ENCODE data around the gene OCSTAMP. TPM values are rescaled to one million over a fixed set of nuclear protein-coding genes. Genes with fewer than 3 reads are reported as not detected.

The OCSTAMP gene, protein sequence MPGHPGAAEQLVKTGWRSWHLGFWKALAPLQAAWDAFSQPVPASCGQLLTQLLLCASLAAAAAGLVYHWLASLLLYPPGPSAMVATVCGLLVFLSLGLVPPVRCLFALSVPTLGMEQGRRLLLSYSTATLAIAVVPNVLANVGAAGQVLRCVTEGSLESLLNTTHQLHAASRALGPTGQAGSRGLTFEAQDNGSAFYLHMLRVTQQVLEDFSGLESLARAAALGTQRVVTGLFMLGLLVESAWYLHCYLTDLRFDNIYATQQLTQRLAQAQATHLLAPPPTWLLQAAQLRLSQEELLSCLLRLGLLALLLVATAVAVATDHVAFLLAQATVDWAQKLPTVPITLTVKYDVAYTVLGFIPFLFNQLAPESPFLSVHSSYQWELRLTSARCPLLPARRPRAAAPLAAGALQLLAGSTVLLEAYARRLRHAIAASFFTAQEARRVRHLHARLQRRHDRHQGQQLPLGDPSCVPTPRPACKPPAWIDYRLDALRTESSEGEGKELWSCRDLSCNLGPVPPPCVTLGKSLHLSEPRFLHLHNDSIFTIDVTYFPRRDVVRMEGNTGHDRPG
- total RNA-seq: not detected

DNA sequence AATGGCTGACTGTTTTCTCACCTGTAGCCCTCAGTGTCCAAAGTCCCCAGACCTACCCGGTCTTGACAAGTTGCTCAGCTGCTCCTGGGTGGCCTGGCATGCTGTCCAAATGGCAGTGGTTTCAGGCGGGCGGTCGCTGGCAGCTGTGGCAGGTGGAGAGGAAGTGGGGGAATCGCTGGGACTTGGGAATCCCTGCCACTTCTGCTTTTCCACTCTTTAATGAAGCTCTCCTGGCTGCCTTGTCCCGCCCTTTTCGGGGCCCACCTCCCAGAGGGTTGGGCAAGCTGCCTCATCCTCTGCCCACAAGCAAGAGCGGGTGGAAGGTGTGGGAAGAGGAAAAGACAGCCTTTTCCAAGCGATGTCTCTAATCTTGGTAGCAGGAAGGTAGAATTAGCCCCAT, at the start of gene OCSTAMP:
TSS of gene OCSTAMP (minus strand) at position 194 of the 400 bp plus-strand sequence. CDS start at position 100, 94 bp downstream.
- intact Hi-C loops (cut with micrococcal nuclease): loop anchor here (10.0 kb wide), 1 partner anchor 1906 kb away; no protein-coding TSS in a partner anchor
- no peak within 1 kb of the TSS for H3K27ac Mint-ChIP-seq
- no peaks in the 10 kb centered on the region for H3K9me3 Mint-ChIP-seq
- CTCF ChIA-PET: interaction anchor here (0.7 to 1.9 kb wide), 5 partner anchors 17 to 132 kb away, joined by 3 to 5 read pairs (median 4); no protein-coding TSS in a partner anchor
- no peak within 1 kb of the TSS for H3K4me3 Mint-ChIP-seq
- no peaks in the 10 kb centered on the region for H3K36me3 Mint-ChIP-seq (ENCODE audit: low read depth)
- peaks cover 16% of the 10 kb centered on the region for H3K4me1 Mint-ChIP-seq (ENCODE audit: low read depth)
- H3K27me3 Mint-ChIP-seq (ENCODE audit: low read depth): peaks cover 3% of the 10 kb centered on the region
- DNase-seq: no peak

DNA sequence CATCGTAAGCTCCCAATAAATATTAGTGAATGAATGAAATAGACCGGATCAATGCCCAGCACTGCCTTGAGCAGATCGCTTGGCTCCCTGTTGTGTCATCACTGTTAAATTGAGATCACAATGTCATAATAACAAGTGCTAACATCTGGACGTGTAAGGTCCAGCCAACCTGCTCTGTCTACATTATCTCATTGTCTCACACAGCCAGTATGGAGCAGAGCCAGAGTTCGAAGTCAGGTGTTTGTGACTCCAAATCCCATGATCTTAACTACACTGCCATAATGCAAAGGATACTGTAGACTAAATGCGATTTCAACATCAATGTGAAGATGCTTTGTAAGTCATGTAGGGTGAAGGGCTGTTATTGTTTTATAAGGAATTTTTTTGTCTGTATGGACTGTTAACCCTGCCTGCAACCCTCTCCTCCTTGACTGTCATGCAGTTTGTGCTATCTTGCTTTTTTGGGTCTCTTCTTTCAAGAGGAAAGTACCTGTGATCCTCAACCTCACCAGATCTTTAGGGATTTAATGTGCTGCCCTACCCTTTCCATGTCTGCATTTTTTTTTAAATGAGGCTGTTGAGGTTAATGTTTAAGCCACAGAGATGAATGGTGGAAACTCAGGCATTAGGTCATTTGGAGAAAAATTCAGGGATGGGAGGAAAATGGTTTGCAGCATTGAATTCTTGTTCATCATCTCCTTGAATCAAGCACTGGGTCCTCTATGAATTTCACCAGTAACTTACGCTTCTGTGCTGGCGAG, 49.0 kb upstream of the OCSTAMP start:
- H3K4me3 Mint-ChIP-seq: no peak overlapping the region
- intact Hi-C loops (cut with micrococcal nuclease): no loop called here
- CTCF ChIA-PET: no interaction called here

DNA sequence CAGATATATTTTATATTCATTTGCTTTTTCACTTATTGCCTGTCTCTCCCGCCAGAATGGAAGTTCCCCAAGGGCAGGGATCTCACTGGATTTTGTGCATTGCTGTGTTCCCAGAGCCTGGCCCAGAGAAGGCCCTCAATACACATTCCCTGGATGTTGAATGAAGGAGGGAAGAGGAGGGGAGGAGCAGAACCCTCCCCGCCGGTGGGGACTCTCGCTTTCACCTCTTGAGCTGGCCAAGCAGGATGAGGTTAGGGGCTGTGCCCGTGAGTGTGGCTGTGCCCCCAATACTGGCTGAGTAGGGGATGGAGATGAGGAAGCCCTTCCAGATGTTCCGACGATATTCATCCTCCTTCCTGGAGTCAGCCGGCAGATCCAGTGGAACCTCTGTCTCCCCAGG, 45.5 kb upstream of the OCSTAMP start:
- DNase-seq: no peak
- CTCF ChIA-PET: no interaction called here
- H3K4me3 Mint-ChIP-seq: no peak overlapping the region
- H3K4me1 Mint-ChIP-seq (ENCODE audit: low read depth): no peaks in the 10 kb centered on the region
- H3K36me3 Mint-ChIP-seq (ENCODE audit: low read depth): no peaks in the 10 kb centered on the region
- no peaks in the 10 kb centered on the region for H3K9me3 Mint-ChIP-seq
- no peak overlapping the region for H3K27ac Mint-ChIP-seq
- H3K27me3 Mint-ChIP-seq (ENCODE audit: low read depth): no peaks in the 10 kb centered on the region
- intact Hi-C loops (cut with micrococcal nuclease): no loop called here

More for the DNA sequence above, 49.0 kb upstream of the OCSTAMP start:
- H3K27ac Mint-ChIP-seq: no peak overlapping the region
- DNase-seq: no peak
- no peaks in the 10 kb centered on the region for H3K4me1 Mint-ChIP-seq (ENCODE audit: low read depth)
- no peaks in the 10 kb centered on the region for H3K27me3 Mint-ChIP-seq (ENCODE audit: low read depth)
- H3K9me3 Mint-ChIP-seq: no peaks in the 10 kb centered on the region
- H3K36me3 Mint-ChIP-seq (ENCODE audit: low read depth): no peaks in the 10 kb centered on the region

DNA sequence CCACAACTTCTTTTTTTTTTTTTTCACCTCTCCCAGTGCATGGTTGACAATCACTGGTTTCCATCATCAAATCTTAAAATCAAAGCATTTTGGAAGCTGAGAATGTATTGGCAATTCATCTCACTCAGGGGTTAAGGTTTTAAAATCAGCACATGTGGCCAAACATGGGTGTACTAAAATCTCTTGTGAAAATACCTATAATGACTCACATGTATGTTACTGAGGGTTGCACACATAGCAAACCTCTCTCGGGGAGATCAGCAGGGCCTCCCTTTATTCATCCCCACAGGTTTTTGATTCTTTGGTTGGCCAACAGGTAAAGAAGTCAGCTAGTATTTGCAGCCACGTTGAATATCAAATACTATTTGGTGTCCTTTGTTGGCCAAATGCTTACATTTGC, 44.3 kb upstream of the OCSTAMP start:
- H3K9me3 Mint-ChIP-seq: no peaks in the 10 kb centered on the region
- H3K27me3 Mint-ChIP-seq (ENCODE audit: low read depth): no peaks in the 10 kb centered on the region
- CTCF ChIA-PET: no interaction called here
- DNase-seq: no peak
- intact Hi-C loops (cut with micrococcal nuclease): no loop called here
- H3K27ac Mint-ChIP-seq: no peak overlapping the region
- no peak overlapping the region for H3K4me3 Mint-ChIP-seq
- H3K4me1 Mint-ChIP-seq (ENCODE audit: low read depth): no peaks in the 10 kb centered on the region
- no peaks in the 10 kb centered on the region for H3K36me3 Mint-ChIP-seq (ENCODE audit: low read depth)

DNA sequence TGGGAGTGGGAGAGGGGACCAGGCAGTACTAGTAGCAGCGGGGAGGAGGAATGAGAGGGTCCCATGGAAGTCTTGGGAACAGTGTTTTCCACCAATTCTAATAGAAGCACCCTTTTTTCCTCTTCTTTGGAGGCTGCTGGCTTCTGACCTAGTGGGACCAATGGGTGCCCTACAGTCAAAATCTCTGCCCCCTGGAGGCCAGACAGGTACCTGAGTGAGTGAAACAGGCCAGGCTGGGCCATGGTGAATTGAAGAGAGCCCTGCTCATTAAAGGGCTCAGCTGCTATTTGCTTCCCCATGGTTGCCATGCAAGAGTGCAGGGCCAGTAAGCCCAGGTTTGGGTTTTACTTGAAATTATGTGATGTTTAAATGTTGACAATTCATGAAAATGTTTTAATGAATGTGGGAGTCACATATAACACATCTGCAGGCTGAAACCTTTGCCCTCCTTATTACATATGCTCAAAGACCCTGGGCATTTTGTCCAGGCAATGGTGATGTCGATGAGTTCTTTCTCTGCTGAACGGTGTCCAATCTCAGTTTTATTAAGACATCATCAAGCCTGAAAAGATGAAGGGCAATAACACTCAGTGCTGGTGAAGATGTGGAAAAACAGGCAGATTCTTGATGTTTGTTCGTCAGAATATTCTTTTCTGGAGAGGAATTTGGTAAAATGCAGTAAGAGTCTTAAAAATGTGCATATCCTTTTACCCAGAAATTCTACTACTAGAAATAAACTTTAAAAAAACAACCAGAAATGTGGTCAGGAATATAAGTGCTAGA, 42.3 kb upstream of the OCSTAMP start:
- Mint-ChIP-seq H3K27ac (no peak overlapping the region), H3K36me3 (ENCODE audit: low read depth) (no peaks in the 10 kb centered on the region), H3K4me3 (no peak overlapping the region), H3K4me1 (ENCODE audit: low read depth) (no peaks in the 10 kb centered on the region), H3K27me3 (ENCODE audit: low read depth) (no peaks in the 10 kb centered on the region), H3K9me3 (no peaks in the 10 kb centered on the region)
- intact Hi-C loops (cut with micrococcal nuclease): no loop called here
- no peak for DNase-seq
- CTCF ChIA-PET: no interaction called here

DNA sequence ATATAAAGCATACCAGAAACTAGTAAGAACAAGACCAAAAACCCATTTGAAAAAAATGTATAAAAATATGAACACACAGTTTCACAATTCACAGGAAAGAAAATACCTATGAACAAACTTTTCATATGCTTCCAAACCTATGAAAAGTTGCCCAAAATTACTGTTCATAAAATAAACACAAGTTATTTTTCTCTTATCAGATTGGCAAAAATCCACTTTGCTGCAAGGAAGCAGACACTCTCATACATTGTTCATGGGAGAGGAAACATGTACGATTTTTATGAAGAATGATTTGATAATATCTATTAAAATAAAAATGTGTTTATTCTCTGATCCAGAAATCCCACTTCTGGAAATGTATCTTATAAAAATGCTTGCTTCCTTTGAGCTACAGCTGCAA, 40.0 kb upstream of the OCSTAMP start:
- Mint-ChIP-seq H3K9me3 (no peaks in the 10 kb centered on the region), H3K4me1 (ENCODE audit: low read depth) (no peaks in the 10 kb centered on the region), H3K27me3 (ENCODE audit: low read depth) (no peaks in the 10 kb centered on the region), H3K4me3 (no peak overlapping the region), H3K27ac (no peak overlapping the region), H3K36me3 (ENCODE audit: low read depth) (no peaks in the 10 kb centered on the region)
- intact Hi-C loops (cut with micrococcal nuclease): no loop called here
- CTCF ChIA-PET: no interaction called here
- no peak for DNase-seq

DNA sequence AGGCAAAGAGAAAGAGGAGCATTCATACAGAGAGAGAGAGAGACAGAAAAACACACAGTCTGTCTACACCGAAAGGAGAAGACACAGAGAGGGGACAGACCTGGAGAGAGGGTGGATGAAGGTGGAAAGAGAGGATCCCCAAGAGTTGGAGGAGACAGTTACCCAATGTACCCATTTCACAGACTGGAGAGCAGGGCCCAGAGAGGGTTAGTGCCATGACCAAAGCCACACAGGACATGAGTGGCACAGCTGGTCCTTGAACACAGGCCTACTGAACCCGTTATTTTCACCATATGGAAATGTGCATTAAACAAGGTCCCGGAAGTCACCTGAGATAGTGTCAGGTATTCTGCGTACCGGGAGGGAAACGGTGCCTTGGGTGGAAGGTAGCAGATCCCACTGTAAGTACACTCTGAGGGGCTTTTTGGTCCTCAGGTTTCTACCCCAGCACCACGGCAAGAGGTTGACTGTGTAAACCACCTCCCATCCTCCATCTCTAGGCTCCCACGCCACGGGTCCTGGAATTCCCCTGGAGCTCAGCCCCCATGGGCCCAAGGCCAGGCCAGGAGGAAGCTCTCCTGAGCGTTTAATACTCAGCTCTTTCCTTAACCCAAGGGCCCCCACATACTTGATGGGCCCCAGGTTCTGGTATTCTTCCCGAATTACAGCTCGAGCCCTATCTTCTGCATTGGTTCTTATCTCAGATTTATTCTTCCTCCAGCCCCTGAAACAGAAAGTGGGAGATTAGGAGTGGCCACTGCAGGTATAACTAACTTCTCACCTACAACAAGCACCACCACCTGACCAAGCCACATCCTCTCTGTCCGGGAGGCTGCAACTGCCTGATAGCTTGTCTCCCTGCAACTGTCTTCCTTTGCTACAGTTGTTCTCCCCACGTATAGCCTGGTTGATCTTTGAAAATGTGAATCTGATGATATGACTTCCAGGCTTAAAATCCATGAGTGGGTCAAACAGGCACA, 38.4 kb upstream of the OCSTAMP start:
- Mint-ChIP-seq H3K4me1 (ENCODE audit: low read depth) (no peaks in the 10 kb centered on the region), H3K9me3 (no peaks in the 10 kb centered on the region), H3K27ac (no peak overlapping the region), H3K36me3 (ENCODE audit: low read depth) (no peaks in the 10 kb centered on the region), H3K27me3 (ENCODE audit: low read depth) (no peaks in the 10 kb centered on the region), H3K4me3 (no peak overlapping the region)
- no peak for DNase-seq
- CTCF ChIA-PET: no interaction called here
- intact Hi-C loops (cut with micrococcal nuclease): no loop called here

DNA sequence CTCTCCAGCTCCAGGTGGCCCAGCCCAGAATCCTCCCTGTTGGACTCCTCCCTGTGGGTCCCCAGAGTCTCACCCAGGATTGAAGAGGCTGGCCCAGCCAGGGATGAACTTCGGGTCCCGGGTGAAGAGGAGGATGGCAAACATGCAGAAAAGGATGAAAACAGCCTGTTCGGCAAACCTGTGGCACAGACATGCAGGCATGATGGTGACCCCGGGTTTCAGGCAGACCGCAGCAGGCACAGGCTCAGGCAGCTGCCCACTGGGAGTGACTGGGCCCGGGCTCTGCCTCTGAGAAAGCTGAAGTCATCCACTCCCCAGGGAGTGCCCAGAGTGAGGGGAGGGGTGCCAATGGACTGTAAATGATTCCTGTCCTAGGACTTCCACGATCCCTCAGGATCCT, 37.5 kb upstream of the OCSTAMP start:
- H3K27ac Mint-ChIP-seq: no peak overlapping the region
- no peak for DNase-seq
- intact Hi-C loops (cut with micrococcal nuclease): no loop called here
- no peaks in the 10 kb centered on the region for H3K27me3 Mint-ChIP-seq (ENCODE audit: low read depth)
- H3K9me3 Mint-ChIP-seq: no peaks in the 10 kb centered on the region
- H3K36me3 Mint-ChIP-seq (ENCODE audit: low read depth): no peaks in the 10 kb centered on the region
- no peak overlapping the region for H3K4me3 Mint-ChIP-seq
- no peaks in the 10 kb centered on the region for H3K4me1 Mint-ChIP-seq (ENCODE audit: low read depth)
- CTCF ChIA-PET: interaction anchor here (0.6 kb wide), 2 partner anchors 15 to 102 kb away, joined by 3 read pairs; no protein-coding TSS in a partner anchor

DNA sequence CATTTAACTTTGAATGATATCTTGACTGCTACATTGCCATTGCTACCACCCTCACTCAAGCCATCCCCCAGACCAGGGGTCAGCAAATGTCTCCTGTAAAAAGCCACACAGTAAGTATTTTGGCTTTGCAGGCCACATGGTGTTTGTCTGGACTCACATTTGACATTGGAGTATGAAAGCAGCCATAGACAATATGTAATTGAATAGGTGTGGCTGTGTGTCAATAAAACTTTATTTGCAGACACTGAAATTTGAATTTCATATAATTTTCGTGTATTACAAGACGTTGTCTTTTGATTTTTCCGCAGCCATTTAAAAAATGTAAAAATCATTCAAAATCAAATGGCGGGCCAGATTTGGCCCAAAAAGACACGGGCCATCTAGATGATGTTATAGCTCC, 36.3 kb upstream of the OCSTAMP start:
- no peaks in the 10 kb centered on the region for H3K27me3 Mint-ChIP-seq (ENCODE audit: low read depth)
- DNase-seq: no peak
- no peaks in the 10 kb centered on the region for H3K9me3 Mint-ChIP-seq
- no peak overlapping the region for H3K27ac Mint-ChIP-seq
- intact Hi-C loops (cut with micrococcal nuclease): no loop called here
- H3K4me3 Mint-ChIP-seq: no peak overlapping the region
- no peaks in the 10 kb centered on the region for H3K4me1 Mint-ChIP-seq (ENCODE audit: low read depth)
- no peaks in the 10 kb centered on the region for H3K36me3 Mint-ChIP-seq (ENCODE audit: low read depth)
- CTCF ChIA-PET: no interaction called here

DNA sequence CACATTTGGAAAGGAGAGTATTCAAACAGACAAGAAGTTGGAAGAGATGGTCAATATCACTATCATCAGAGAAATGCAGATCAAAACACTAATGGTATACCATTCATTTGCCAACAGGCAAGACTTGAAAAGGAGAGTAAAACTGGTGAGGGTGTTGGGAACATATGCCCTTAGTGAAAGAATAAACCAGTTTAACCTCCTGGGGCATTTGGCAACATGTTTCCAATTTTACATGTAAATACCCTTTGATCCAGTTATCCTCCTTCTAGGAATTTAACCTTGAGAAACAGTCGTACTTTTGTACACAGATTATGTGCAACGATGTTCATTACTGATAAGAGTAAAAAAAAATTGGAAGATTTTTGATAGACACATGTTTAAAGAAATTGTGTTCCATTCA, 34.1 kb upstream of the OCSTAMP start:
- no peak for DNase-seq
- CTCF ChIA-PET: interaction anchor here (0.5 kb wide), 1 partner anchor 27 kb away, joined by 3 read pairs; no protein-coding TSS in a partner anchor
- no peaks in the 10 kb centered on the region for H3K36me3 Mint-ChIP-seq (ENCODE audit: low read depth)
- peaks cover 4% of the 10 kb centered on the region for H3K27me3 Mint-ChIP-seq (ENCODE audit: low read depth)
- no peaks in the 10 kb centered on the region for H3K4me1 Mint-ChIP-seq (ENCODE audit: low read depth)
- intact Hi-C loops (cut with micrococcal nuclease): no loop called here
- no peak overlapping the region for H3K4me3 Mint-ChIP-seq
- no peak overlapping the region for H3K27ac Mint-ChIP-seq
- no peaks in the 10 kb centered on the region for H3K9me3 Mint-ChIP-seq

DNA sequence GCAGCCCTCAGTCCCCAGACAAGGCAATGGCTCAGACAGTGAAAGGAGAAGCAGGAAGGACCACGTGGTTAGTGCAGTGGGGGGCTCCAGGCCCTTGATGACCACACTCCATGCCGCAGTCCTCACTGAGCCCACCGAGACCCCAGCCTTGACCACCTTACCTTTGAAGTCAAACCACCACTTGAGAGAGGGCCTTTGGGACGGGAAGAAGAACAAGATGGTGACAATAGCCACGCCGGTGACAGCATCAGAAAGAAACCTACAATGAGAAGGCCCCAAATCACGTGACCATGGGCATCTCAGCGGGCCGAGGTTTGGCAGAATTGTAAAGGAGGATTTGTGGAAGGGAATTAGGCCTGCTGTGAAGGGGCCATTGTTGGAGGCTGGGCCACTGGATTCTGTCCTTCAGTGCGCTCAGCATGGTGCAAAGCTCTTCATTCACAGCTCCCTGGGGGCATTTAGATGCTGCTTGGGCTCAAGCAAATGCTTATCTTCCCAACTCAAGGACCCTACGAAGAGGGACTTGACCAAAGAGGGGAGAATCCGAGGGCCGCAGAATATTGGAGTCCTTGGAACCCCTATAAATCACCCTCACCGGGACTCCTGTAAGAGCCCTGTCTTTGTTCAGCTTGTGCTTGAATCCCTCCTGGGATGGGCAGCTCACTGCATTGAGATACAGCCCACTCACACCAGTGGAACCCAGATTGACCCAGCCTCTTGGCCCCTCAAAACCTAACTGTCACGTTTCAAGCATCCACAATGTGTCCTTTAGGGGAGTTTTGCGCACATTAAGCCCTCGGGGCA, 33.2 kb upstream of the OCSTAMP start:
- CTCF ChIA-PET: interaction anchor here (0.5 kb wide), 1 partner anchor 26 kb away, joined by 3 read pairs; no protein-coding TSS in a partner anchor
- Mint-ChIP-seq H3K4me1 (ENCODE audit: low read depth) (no peaks in the 10 kb centered on the region), H3K27ac (no peak overlapping the region), H3K27me3 (ENCODE audit: low read depth) (peaks cover 5% of the 10 kb centered on the region), H3K4me3 (no peak overlapping the region), H3K9me3 (no peaks in the 10 kb centered on the region), H3K36me3 (ENCODE audit: low read depth) (no peaks in the 10 kb centered on the region)
- intact Hi-C loops (cut with micrococcal nuclease): no loop called here
- no peak for DNase-seq
